ENCODE measurements around the gene SLC25A23. TPM values are rescaled to one million over a fixed set of nuclear protein-coding genes. Genes with fewer than 3 reads are reported as not detected.

Gene SLC25A23
- total RNA-seq, 1 experiment from 2014 or later, result 73.5 TPM

GRCh38 chr19:6396305-6396704 lies 63.3 kb downstream of the SLC25A23 start:
- Histone ChIP-seq H3K4me1 (peaks cover 8% of the 10 kb centered on the region), H3K4me3 (ENCODE audit: low read depth, low read length) (no peak overlapping the region), H3K36me3 (ENCODE audit: control insufficient read depth, insufficient read depth, low read length) (no peaks in the 10 kb centered on the region; the same call in 1 of the 2 replicates), H3K27me3 (replicated peaks; ENCODE audit: control insufficient read depth, insufficient read depth, low read length) (no peaks in the 10 kb centered on the region), H3K9me3 (no peaks in the 10 kb centered on the region)
- Mint-ChIP-seq H3K9me3 (ENCODE audit: unreplicated experiment) (no peaks in the 10 kb centered on the region), H3K27ac (ENCODE audit: unreplicated experiment) (no peak overlapping the region), H3K4me1 (ENCODE audit: low read depth, unreplicated experiment) (peaks cover 21% of the 10 kb centered on the region), H3K4me3 (ENCODE audit: unreplicated experiment) (no peak overlapping the region), H3K27me3 (ENCODE audit: insufficient read depth, unreplicated experiment) (no peaks in the 10 kb centered on the region), H3K36me3 (ENCODE audit: insufficient read depth, unreplicated experiment) (peaks cover 19% of the 10 kb centered on the region)
- ChIA-PET CTCF (no interaction called here), POLR2A (no interaction called here)
- BruUV-seq (replicated peaks), result no TSS peak
- no peak for DNase-seq
- TF ChIP-seq CTCF (IDR thresholded peaks at IDR 0.05; ENCODE audit: insufficient read depth in 1 of 2, low read depth in 1 of 2, low read length in 1 of 2, severe bottlenecking in 1 of 2, unreplicated experiment in 1 of 2), result no peak
- intact Hi-C loops (cut with micrococcal nuclease; ENCODE audit: unreplicated experiment), result no loop called here

- H3K9me3 Mint-ChIP-seq (ENCODE audit: unreplicated experiment), result no peaks in the 10 kb centered on the region
- H3K4me1 Mint-ChIP-seq (ENCODE audit: low read depth, unreplicated experiment), result peaks cover 16% of the 10 kb centered on the region
- POLR2A ChIA-PET, result no interaction called here
Observed at GRCh38 chr19:6394831-6395230, 64.8 kb downstream of the SLC25A23 start.

GRCh38 chr19:6393983-6394412 lies 65.6 kb downstream of the SLC25A23 start:
- intact Hi-C loops (cut with micrococcal nuclease; ENCODE audit: unreplicated experiment), result loop anchor here (1.0 to 2.0 kb wide), 2 partner anchors 9 to 21 kb away; partner anchors contain the start of gene ALKBH7
- Mint-ChIP-seq H3K4me1 (ENCODE audit: low read depth, unreplicated experiment) (peaks cover 15% of the 10 kb centered on the region), H3K4me3 (ENCODE audit: unreplicated experiment) (peak overlapping the region; percentile 85), H3K36me3 (ENCODE audit: insufficient read depth, unreplicated experiment) (peaks cover 39% of the 10 kb centered on the region), H3K27ac (ENCODE audit: unreplicated experiment) (peak overlapping the region; percentile 88), H3K27me3 (ENCODE audit: insufficient read depth, unreplicated experiment) (no peaks in the 10 kb centered on the region), H3K9me3 (ENCODE audit: unreplicated experiment) (no peaks in the 10 kb centered on the region)
- TSS peak; percentile 81 for BruUV-seq (replicated peaks)
- TF ChIP-seq CTCF (IDR thresholded peaks at IDR 0.05; ENCODE audit: insufficient read depth in 1 of 2, low read depth in 1 of 2, low read length in 1 of 2, severe bottlenecking in 1 of 2, unreplicated experiment in 1 of 2), result no peak
- ChIA-PET CTCF (interaction anchor here (0.5 to 1.4 kb wide), 4 partner anchors 8 to 707 kb away, joined by 3 to 4 read pairs (median 4); partner anchors contain the start of gene ALKBH7), POLR2A (interaction anchor here (0.8 to 1.9 kb wide), 3 partner anchors 9 to 31 kb away, joined by 3 to 21 read pairs (median 3); partner anchors contain the start of genes ALKBH7 and KHSRP)
- no peaks in the 10 kb centered on the region for H3K27me3 ChIP-seq (replicated peaks; ENCODE audit: control insufficient read depth, insufficient read depth, low read length)
- peaks cover 5% of the 10 kb centered on the region for H3K4me1 ChIP-seq
- H3K36me3 ChIP-seq (ENCODE audit: control insufficient read depth, insufficient read depth, low read length), result peaks cover 2% of the 10 kb centered on the region
- no peaks in the 10 kb centered on the region for H3K9me3 ChIP-seq
- peak overlapping the region; percentile 83 for H3K4me3 ChIP-seq (ENCODE audit: low read depth, low read length)
- DNase-seq, result no peak

More at GRCh38 chr19:6394831-6395230, 64.8 kb downstream of the SLC25A23 start:
- Mint-ChIP-seq H3K4me3 (ENCODE audit: unreplicated experiment) (no peak overlapping the region), H3K36me3 (ENCODE audit: insufficient read depth, unreplicated experiment) (peaks cover 31% of the 10 kb centered on the region), H3K27ac (ENCODE audit: unreplicated experiment) (peak overlapping the region; percentile 88), H3K27me3 (ENCODE audit: insufficient read depth, unreplicated experiment) (no peaks in the 10 kb centered on the region)
- CTCF ChIA-PET, result no interaction called here
- TF ChIP-seq CTCF (IDR thresholded peaks at IDR 0.05; ENCODE audit: insufficient read depth in 1 of 2, low read depth in 1 of 2, low read length in 1 of 2, severe bottlenecking in 1 of 2, unreplicated experiment in 1 of 2), result no peak
- no peak for DNase-seq
- Histone ChIP-seq H3K27me3 (replicated peaks; ENCODE audit: control insufficient read depth, insufficient read depth, low read length) (no peaks in the 10 kb centered on the region), H3K4me1 (peaks cover 5% of the 10 kb centered on the region), H3K9me3 (no peaks in the 10 kb centered on the region), H3K36me3 (ENCODE audit: control insufficient read depth, insufficient read depth, low read length) (peaks cover 2% of the 10 kb centered on the region), H3K4me3 (ENCODE audit: low read depth, low read length) (no peak overlapping the region)
- BruUV-seq (replicated peaks), result no TSS peak
- intact Hi-C loops (cut with micrococcal nuclease; ENCODE audit: unreplicated experiment), result no loop called here

Measured in Caco-2 (cell line).